ENCODE data around the gene GUCY1A1.

GUCY1A1 gene

GRCh38 chr4:155681886-155682285 lies 15.2 kb downstream of the GUCY1A1 start:
- H3K9ac ChIP-seq (ENCODE audit: low read depth, low read length), result no peak overlapping the region
- H3K36me3 ChIP-seq (ENCODE audit: insufficient read depth, low read depth, low read length), result no peaks in the 10 kb centered on the region
- no peaks in the 10 kb centered on the region for H3K4me1 ChIP-seq (ENCODE audit: insufficient read depth, low read length)
- no peak overlapping the region for H3K27ac ChIP-seq (ENCODE audit: low read length)
- H3K9me3 ChIP-seq (ENCODE audit: insufficient read depth, low read depth, low read length), result no peaks in the 10 kb centered on the region
- no peaks in the 10 kb centered on the region for H3K27me3 ChIP-seq (ENCODE audit: insufficient read depth, low read length)
- no peak overlapping the region for H3K4me3 ChIP-seq (ENCODE audit: low read length)

GRCh38 chr4:155684423-155684822 lies 17.8 kb downstream of the GUCY1A1 start:
- Histone ChIP-seq H3K9ac (ENCODE audit: low read depth, low read length) (no peak overlapping the region), H3K4me3 (ENCODE audit: low read length) (no peak overlapping the region), H3K9me3 (ENCODE audit: insufficient read depth, low read depth, low read length) (no peaks in the 10 kb centered on the region), H3K4me1 (ENCODE audit: insufficient read depth, low read length) (no peaks in the 10 kb centered on the region), H3K27me3 (ENCODE audit: insufficient read depth, low read length) (no peaks in the 10 kb centered on the region), H3K36me3 (ENCODE audit: insufficient read depth, low read depth, low read length) (no peaks in the 10 kb centered on the region), H3K27ac (ENCODE audit: low read length) (no peak overlapping the region)

- Histone ChIP-seq H3K27ac (ENCODE audit: low read length) (no peak overlapping the region), H3K36me3 (ENCODE audit: insufficient read depth, low read depth, low read length) (no peaks in the 10 kb centered on the region), H3K4me3 (ENCODE audit: low read length) (no peak overlapping the region), H3K9ac (ENCODE audit: low read depth, low read length) (no peak overlapping the region), H3K27me3 (ENCODE audit: insufficient read depth, low read length) (no peaks in the 10 kb centered on the region), H3K4me1 (ENCODE audit: insufficient read depth, low read length) (no peaks in the 10 kb centered on the region), H3K9me3 (ENCODE audit: insufficient read depth, low read depth, low read length) (no peaks in the 10 kb centered on the region)
Observed at GRCh38 chr4:155684892-155685541, 18.4 kb downstream of the GUCY1A1 start.

- Histone ChIP-seq H3K4me3 (ENCODE audit: low read length) (no peak overlapping the region), H3K36me3 (ENCODE audit: insufficient read depth, low read depth, low read length) (no peaks in the 10 kb centered on the region), H3K27me3 (ENCODE audit: insufficient read depth, low read length) (no peaks in the 10 kb centered on the region), H3K4me1 (ENCODE audit: insufficient read depth, low read length) (no peaks in the 10 kb centered on the region), H3K9ac (ENCODE audit: low read depth, low read length) (no peak overlapping the region), H3K27ac (ENCODE audit: low read length) (no peak overlapping the region), H3K9me3 (ENCODE audit: insufficient read depth, low read depth, low read length) (no peaks in the 10 kb centered on the region)
Observed at GRCh38 chr4:155687380-155687982, 20.8 kb downstream of the GUCY1A1 start.

- Histone ChIP-seq H3K9me3 (ENCODE audit: insufficient read depth, low read depth, low read length) (no peaks in the 10 kb centered on the region), H3K36me3 (ENCODE audit: insufficient read depth, low read depth, low read length) (no peaks in the 10 kb centered on the region), H3K4me1 (ENCODE audit: insufficient read depth, low read length) (no peaks in the 10 kb centered on the region), H3K4me3 (ENCODE audit: low read length) (no peak overlapping the region), H3K27me3 (ENCODE audit: insufficient read depth, low read length) (no peaks in the 10 kb centered on the region), H3K9ac (ENCODE audit: low read depth, low read length) (no peak overlapping the region), H3K27ac (ENCODE audit: low read length) (no peak overlapping the region)
Observed at GRCh38 chr4:155688211-155688610, 21.6 kb downstream of the GUCY1A1 start.

GRCh38 chr4:155688860-155689259 lies 22.2 kb downstream of the GUCY1A1 start:
- H3K9ac ChIP-seq (ENCODE audit: low read depth, low read length), result no peak overlapping the region
- H3K27ac ChIP-seq (ENCODE audit: low read length), result no peak overlapping the region
- H3K9me3 ChIP-seq (ENCODE audit: insufficient read depth, low read depth, low read length), result no peaks in the 10 kb centered on the region
- no peak overlapping the region for H3K4me3 ChIP-seq (ENCODE audit: low read length)
- no peaks in the 10 kb centered on the region for H3K27me3 ChIP-seq (ENCODE audit: insufficient read depth, low read length)
- H3K4me1 ChIP-seq (ENCODE audit: insufficient read depth, low read length), result no peaks in the 10 kb centered on the region
- no peaks in the 10 kb centered on the region for H3K36me3 ChIP-seq (ENCODE audit: insufficient read depth, low read depth, low read length)

GRCh38 chr4:155690044-155690837 lies 23.6 kb downstream of the GUCY1A1 start:
- Histone ChIP-seq H3K4me3 (ENCODE audit: low read length) (no peak overlapping the region), H3K9me3 (ENCODE audit: insufficient read depth, low read depth, low read length) (no peaks in the 10 kb centered on the region), H3K9ac (ENCODE audit: low read depth, low read length) (no peak overlapping the region), H3K27ac (ENCODE audit: low read length) (no peak overlapping the region), H3K4me1 (ENCODE audit: insufficient read depth, low read length) (no peaks in the 10 kb centered on the region), H3K36me3 (ENCODE audit: insufficient read depth, low read depth, low read length) (no peaks in the 10 kb centered on the region), H3K27me3 (ENCODE audit: insufficient read depth, low read length) (no peaks in the 10 kb centered on the region)

GRCh38 chr4:155692361-155692760 lies 25.7 kb downstream of the GUCY1A1 start:
- Histone ChIP-seq H3K9me3 (ENCODE audit: insufficient read depth, low read depth, low read length) (no peaks in the 10 kb centered on the region), H3K4me3 (ENCODE audit: low read length) (no peak overlapping the region), H3K9ac (ENCODE audit: low read depth, low read length) (no peak overlapping the region), H3K36me3 (ENCODE audit: insufficient read depth, low read depth, low read length) (no peaks in the 10 kb centered on the region), H3K27ac (ENCODE audit: low read length) (no peak overlapping the region), H3K4me1 (ENCODE audit: insufficient read depth, low read length) (no peaks in the 10 kb centered on the region), H3K27me3 (ENCODE audit: insufficient read depth, low read length) (no peaks in the 10 kb centered on the region)

- Histone ChIP-seq H3K4me3 (ENCODE audit: low read length) (no peak overlapping the region), H3K4me1 (ENCODE audit: insufficient read depth, low read length) (no peaks in the 10 kb centered on the region), H3K9me3 (ENCODE audit: insufficient read depth, low read depth, low read length) (no peaks in the 10 kb centered on the region)
Observed at GRCh38 chr4:155693015-155693663, 26.5 kb downstream of the GUCY1A1 start.

GRCh38 chr4:155694100-155694785 lies 27.6 kb downstream of the GUCY1A1 start:
- Histone ChIP-seq H3K4me3 (ENCODE audit: low read length) (no peak overlapping the region), H3K9ac (ENCODE audit: low read depth, low read length) (no peak overlapping the region), H3K27me3 (ENCODE audit: insufficient read depth, low read length) (no peaks in the 10 kb centered on the region), H3K27ac (ENCODE audit: low read length) (no peak overlapping the region), H3K4me1 (ENCODE audit: insufficient read depth, low read length) (no peaks in the 10 kb centered on the region), H3K9me3 (ENCODE audit: insufficient read depth, low read depth, low read length) (no peaks in the 10 kb centered on the region), H3K36me3 (ENCODE audit: insufficient read depth, low read depth, low read length) (no peaks in the 10 kb centered on the region)

More at GRCh38 chr4:155693015-155693663, 26.5 kb downstream of the GUCY1A1 start:
- Histone ChIP-seq H3K36me3 (ENCODE audit: insufficient read depth, low read depth, low read length) (no peaks in the 10 kb centered on the region), H3K9ac (ENCODE audit: low read depth, low read length) (no peak overlapping the region), H3K27me3 (ENCODE audit: insufficient read depth, low read length) (no peaks in the 10 kb centered on the region), H3K27ac (ENCODE audit: low read length) (no peak overlapping the region)

- H3K36me3 ChIP-seq (ENCODE audit: insufficient read depth, low read depth, low read length), result no peaks in the 10 kb centered on the region
- no peaks in the 10 kb centered on the region for H3K9me3 ChIP-seq (ENCODE audit: insufficient read depth, low read depth, low read length)
- no peak overlapping the region for H3K4me3 ChIP-seq (ENCODE audit: low read length)
- no peak overlapping the region for H3K27ac ChIP-seq (ENCODE audit: low read length)
- H3K4me1 ChIP-seq (ENCODE audit: insufficient read depth, low read length), result no peaks in the 10 kb centered on the region
- no peaks in the 10 kb centered on the region for H3K27me3 ChIP-seq (ENCODE audit: insufficient read depth, low read length)
- no peak overlapping the region for H3K9ac ChIP-seq (ENCODE audit: low read depth, low read length)
Observed at GRCh38 chr4:155696226-155696625, 29.6 kb downstream of the GUCY1A1 start.
